NCI-H345 treated with DMSO at 0.1 percent for 48 hours (cell line): ENCODE data around the gene MPZL2.

ENCODE experiments used
- DNase-seq: peaks from one replicate; lab custom pipeline; 2025; ENCODE audit not compliant: unreplicated experiment; lab: John Stamatoyannopoulos, UW

Gene MPZL2

GRCh38 chr11:118243993-118244762 is 19.9 kb downstream of the MPZL2 start:
- no peak for DNase-seq

GRCh38 chr11:118243161-118243560 is 20.9 kb downstream of the MPZL2 start:
- no peak for DNase-seq

- DNase-seq, result no peak
These were observed 22.4 kb downstream of the MPZL2 start for GRCh38 chr11:118241764-118242098.

DNA sequence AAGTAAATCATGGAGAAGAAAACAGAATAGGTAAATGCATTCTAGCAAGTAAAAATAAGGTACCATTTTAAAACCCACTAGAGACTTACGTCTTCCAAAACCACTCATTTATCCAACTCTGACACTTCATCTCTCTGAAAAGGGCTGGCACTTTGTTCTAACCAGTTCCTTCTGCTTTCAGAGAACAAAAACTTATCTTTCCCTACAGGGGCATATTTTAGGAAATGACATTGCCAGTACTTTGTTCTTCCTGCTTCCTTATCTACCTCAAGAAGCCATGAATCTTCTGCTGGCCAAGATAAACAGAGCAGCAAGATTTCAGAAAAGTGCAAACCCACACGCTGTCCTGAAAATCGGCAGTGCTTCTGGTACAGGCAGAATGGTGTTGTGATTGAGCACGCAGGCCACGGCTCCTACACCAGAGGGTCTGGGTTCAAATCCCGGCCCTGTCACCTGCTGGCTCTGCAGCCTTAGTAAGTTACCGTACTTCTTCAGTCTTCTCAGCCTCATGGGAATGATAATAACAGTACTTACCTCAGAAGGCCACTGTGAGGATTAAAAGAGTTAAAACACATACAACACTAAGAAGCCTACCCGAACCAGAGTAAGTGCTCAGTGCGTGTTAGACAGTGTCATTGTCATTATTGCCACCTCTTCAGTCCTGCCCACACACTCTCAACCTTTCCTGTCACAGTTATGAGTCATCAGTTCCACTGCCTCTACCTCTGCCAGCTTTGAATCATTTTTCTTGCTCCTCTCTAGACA is 22.9 kb downstream of the MPZL2 start:
- DNase-seq, result no peak

GRCh38 chr11:118239509-118240205 is 24.4 kb downstream of the MPZL2 start:
- DNase-seq, result no peak

DNA sequence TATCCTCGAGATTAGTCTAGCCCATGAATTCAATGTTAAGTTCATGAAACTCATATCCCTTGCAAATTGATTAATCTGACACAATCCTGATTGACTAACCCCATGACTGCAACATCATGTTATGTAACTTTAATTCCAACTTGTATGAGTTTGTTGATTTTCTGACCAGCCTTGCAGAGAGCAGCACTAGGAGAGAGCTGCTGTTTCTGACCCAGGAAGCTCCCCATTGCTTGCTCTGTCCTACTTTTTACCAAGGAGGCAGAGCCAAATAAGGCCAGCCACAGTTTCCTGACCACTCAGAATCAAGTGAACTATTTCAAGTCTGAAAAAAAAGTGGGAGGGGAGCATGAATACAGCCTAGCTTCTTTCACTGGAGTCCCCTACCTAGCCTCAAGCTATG is 25.2 kb downstream of the MPZL2 start:
- DNase-seq, result no peak

DNA sequence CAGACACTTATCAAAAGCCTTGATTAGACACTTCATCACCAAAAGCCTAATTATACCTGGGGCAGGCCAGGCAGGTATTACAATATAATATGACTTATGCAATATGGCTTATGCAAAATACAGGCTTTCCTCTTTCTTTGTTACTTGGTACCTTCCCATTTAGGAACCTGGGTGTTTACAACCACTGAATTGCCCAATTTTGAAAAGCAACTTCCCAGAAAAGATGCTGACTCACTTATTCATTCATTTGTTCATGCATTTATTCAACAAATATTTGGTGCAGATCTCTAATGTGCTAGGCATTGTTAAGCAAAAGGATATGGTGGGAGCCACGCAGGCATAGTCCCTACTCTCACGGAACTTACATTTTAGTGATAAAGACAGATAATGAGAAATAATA is 25.7 kb downstream of the MPZL2 start:
- no peak for DNase-seq

GRCh38 chr11:118236170-118236569 is 27.9 kb downstream of the MPZL2 start:
- no peak for DNase-seq

GRCh38 chr11:118234833-118235232 is 29.3 kb downstream of the MPZL2 start:
- DNase-seq, result no peak

GRCh38 chr11:118233850-118234249 is 30.2 kb downstream of the MPZL2 start:
- no peak for DNase-seq

- no peak for DNase-seq
These were observed 30.7 kb downstream of the MPZL2 start for GRCh38 chr11:118233377-118233776.

- no peak for DNase-seq
These were observed 31.4 kb downstream of the MPZL2 start for GRCh38 chr11:118232659-118233058.

- DNase-seq, result no peak
These were observed 32.6 kb downstream of the MPZL2 start for GRCh38 chr11:118231461-118231860.

GRCh38 chr11:118230088-118230487 is 34.0 kb downstream of the MPZL2 start:
- DNase-seq, result no peak

GRCh38 chr11:118229274-118229847 is 34.7 kb downstream of the MPZL2 start:
- DNase-seq, result no peak

GRCh38 chr11:118227865-118228785 is 36.0 kb downstream of the MPZL2 start:
- DNase-seq, result no peak

DNA sequence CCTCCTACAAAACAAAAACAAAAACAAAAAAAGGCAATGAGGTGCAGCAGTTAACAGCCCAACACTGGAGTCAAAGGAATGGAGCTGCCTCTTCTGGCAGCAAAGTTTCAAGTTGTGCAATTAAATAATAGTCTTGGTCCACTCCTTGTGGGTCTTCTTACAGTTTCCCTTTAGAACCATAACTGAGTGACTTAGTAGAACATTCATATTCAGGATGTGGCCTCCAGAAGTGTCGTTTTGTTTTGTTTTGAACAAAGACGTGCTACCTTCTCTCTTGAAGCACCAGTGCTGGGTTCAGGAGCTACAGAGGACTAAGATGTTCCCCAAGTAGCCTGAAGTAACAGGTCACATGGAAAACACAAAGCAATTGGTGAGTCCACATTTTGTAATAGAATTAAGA is 37.3 kb downstream of the MPZL2 start:
- DNase-seq, result no peak

DNA sequence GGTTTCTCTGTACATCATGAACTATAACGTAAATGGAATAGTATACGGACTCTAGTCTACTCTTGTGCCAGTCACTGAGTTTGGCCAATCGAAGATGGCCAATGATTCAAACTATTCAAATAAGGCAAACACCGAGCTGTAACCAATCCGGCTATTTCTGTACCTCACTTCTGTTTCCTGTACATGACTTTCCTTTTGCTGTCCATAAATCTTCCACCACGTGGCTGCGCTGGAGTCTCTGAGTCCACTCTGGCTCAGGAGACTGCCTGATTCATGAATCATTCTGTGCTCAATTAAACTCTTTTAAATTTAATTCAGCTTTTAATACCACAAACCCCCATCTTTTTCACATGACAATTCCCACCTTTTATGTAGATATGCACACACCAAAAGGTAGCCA is 37.8 kb downstream of the MPZL2 start:
- no peak for DNase-seq

DNA sequence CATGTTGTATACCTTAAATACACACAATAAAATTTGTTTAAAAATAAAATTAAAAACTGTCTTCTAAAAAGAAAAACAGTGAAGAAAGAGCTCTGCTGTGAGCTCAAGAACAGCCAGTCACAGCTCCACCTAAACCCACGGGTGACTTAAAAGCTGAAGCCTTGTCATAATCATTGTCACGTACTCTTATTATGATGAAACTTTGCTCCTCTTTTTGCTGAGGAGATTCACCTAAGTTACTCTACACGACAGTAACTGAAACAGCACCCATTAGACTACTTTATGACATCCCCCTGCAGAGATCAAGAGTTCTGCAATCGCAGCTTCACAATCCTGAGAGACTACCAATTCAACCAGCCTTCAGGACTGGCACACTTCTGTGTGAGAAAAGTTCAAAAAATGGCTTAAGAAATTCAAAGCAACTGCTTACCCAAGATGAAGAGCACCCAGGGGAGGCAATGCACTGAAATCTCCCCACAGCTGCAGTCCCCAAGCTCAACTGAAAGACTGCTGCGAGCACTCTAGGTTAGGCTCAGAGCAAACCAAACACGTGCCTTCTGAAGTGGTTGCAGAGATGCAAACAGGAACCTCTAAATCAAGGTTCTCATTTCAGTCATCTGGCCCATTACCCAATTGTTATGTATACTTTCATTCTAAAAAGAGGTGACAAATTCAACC is 39.4 kb downstream of the MPZL2 start, which contains the start of gene JAML:
Gene JAML, minus strand, starts transcription at position 501 of the 678 bp plus-strand sequence. CDS start 10,145 bp downstream, outside the sequence.
- DNase-seq, result no peak

DNA sequence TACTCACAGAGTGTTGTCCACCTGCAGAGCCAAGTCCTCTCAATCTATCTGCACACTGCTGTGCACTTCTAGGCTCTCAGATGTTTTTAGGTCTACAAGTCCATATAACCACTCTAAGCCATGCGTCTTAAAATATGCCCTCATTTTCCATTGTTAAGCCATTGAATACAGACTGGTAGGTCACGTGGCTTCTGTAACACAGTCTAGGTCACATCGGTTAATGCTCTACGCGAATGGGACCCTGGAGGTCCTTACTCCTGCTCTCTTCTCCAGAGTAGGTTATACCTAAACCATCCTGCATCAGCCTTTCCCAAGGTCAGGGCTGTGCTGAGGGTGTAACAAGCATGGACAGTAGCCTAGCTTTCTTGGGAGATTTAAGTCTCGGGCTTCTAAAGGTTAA is 40.1 kb downstream of the MPZL2 start:
- no peak for DNase-seq
